Activated naive CD4-positive, alpha-beta T cell treated with Interleukin-2 at 50 U/mL for 16 hours (primary cell): ENCODE results near the gene NRN1.
"Not testable (repeated sequence)": the region's sequence is repeated elsewhere in the genome, so short reads cannot be mapped to it uniquely, and the experiment has no call there.

Source experiments
- DNase-seq: peaks from one replicate; pipeline ENCODE4 v3.0.0-alpha.2; 2020

Gene NRN1

DNA sequence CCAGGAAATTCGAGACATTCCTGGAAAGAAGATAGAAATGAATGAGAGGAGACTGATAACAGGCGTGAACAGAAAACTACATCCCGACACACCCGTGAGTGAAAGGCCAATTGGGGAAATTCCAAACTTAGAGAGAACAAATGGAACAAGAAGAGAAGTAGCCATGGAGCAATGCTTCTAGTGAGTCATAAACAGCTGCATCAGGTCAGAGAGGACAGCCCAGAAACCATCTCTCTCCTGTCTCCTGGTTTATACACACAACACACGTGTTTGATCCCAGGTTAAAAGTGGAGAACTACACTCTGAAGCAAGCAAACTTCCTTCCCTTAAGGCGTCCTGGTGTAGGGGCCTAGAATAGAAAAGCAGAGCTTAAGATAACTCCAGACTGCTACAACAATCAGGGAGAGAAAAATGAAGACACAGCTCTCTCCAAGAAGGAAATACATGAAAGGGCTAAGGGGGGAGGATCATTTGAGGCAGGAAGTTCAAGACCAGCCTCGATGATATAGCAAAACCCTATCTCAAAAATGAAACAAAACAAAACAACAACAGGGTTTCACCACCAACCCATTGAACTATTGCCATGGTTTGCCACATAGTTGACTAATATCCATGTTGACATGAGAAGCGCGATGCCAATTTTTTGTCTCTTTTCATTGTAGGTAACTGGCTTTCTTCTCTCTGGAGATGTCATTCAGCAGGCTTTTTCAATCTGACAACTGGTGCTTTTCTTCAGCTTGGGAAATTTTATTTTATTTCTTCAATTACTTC is 26.9 kb downstream of the NRN1 start:
- no peak for DNase-seq

GRCh38 chr6:5976811-5977210 is 29.9 kb downstream of the NRN1 start:
- no peak for DNase-seq

DNA sequence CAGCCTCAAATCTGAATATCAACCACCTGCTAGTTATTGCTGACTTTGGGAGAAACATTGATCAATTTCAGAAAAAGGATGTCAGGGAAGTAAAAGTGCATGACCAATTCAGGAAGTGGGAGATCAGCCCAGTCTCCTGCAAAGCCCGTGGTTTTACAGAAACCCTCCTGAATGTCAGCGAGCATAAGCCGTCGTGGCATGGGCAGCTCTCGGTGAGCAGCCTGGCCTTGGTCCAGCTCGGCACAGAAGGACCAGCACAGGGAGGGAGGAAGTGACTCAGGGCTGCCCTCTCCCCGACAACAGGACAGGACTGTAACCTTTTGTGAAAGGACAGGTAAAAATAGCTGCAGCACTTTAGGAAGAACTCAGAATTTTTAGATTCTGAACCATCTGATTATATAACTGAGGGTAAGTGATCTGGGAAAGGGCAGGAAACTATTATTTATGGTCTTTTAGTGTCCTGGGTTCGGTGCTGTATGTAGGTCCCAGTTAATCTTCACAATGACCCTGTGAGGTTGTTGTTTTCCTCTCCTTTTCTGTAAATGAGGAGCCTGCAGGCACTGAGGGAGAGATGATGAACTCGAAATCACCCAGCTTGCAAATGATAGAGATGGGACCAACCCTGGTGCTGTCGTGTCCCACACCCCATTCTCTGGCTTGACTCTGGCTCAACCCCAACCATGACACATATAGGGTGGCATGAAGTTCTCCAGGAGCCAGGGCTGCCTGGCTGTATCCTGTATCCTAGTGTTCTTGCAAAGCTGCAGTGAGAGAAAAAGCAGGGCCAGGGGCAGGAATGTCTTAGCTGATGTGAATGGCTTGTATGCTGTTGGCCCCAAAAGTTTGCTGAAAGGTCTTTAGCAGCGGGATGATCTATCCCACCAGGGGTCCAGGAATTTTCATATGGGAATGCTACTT is 37.6 kb downstream of the NRN1 start:
- DNase-seq, result no peak

GRCh38 chr6:5968036-5968435 is 38.7 kb downstream of the NRN1 start:
- not testable (repeated sequence) for DNase-seq

GRCh38 chr6:5967594-5967993 is 39.1 kb downstream of the NRN1 start:
- no peak for DNase-seq

DNA sequence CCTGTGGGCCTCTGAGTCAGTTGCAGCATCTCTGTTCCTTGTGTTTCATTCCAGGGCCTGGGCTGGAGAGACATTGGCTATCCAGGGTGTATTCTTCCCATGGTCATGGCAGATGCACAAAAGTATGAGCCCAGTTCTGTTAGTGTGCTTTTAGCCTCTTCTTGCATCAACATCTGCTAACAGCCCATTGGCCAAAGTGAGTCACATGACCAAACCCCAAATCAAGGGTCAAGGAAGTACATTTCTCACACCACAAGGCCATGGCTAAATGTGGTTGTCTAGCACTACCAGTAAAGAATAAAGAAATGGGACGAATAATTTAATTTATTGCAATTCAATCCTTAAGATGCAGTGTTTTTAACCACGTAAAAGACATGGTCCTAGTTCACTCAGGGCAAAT is 43.9 kb downstream of the NRN1 start:
- DNase-seq, result no peak

GRCh38 chr6:5961836-5962235 is 44.9 kb downstream of the NRN1 start:
- no peak for DNase-seq

DNA sequence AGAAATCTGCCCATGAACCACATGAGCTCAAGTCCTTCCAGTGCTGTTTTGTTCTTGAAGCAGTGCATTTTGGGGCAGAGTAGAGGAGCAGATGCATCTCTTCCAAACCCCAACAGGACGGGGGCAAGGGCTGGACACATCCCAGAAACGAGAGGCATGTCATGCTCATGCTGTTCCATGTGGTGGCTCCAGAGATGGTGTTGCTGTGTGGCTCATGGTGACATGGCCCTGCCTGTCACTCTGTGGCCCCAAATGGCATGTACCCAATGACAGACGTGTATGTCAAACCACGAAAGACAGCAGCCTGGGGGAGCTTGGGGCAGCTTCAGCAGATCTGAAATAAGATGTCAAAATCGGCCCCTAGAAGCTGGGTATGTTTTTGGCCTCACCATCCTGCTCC is 46.3 kb downstream of the NRN1 start:
- DNase-seq, result no peak

DNA sequence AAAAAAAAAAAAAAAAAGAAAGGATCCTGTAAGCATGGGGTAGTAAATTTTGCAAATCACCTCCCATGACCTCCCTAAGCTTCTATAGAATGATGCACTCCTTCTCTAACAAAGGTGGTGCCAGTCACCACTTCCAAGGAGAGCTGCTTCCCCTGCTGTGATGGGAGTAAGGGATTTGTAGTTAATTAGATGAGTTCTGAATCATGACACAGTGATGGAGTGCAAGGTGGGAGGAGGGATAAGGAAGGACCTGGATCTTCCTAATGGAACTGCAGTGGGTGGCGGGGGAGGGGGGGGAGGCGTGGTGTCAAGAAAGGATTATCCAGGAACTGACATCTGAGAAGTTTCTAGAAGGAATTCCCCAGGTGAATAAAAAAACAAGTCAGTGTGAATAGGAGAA is 47.8 kb downstream of the NRN1 start:
- no peak for DNase-seq

DNA sequence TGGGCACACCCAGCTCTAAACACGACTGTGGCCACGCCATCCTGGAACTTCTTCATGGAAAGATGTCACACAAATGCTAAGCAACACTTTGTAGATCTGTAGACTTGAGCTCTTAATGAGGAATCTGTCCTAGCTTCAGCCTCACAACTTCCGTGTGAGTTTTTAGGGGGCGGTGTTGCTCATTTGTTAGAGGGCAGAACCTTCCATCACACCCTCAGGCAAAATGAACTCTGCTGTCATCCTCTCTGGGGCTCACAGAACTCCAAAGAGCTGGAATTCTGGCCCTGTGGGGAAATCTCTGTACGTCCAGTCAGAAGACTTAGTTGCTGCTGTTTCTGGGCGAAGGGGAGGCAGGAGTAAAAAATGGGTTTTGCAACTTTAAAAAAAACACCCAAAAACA is 49.8 kb downstream of the NRN1 start:
- DNase-seq, result no peak

GRCh38 chr6:5950361-5950785 is 56.4 kb downstream of the NRN1 start:
- DNase-seq, result no peak
